MM.1S (cell line): ENCODE measurements around the gene VAC14.
"Not testable (repeated sequence)": the region's sequence is repeated elsewhere in the genome, so short reads cannot be mapped to it uniquely, and the experiment has no call there.

Experiments
- DNase-seq: peaks from one replicate; pipeline ENCODE4 v3.0.0-alpha.2; 2015
- H2AFZ ChIP-seq: fragments of 300-600 bp; sonication (generic); 2 replicates; pipeline ENCODE4 v1.6.0; 2016; ENCODE audit warnings: antibody characterized with exemption, low read length
- H3F3A ChIP-seq: fragments of 300-600 bp; sonication (generic); 2 replicates; pipeline ENCODE4 v1.6.1; 2016; ENCODE audit warnings: mild to moderate bottlenecking, antibody characterized with exemption, low read length, moderate library complexity, mixed read lengths; ENCODE audit not compliant: insufficient read depth
- H3K27ac ChIP-seq: fragments of 300-600 bp; sonication (generic); 2 replicates; pipeline ENCODE4 v1.5.1; 2016; ENCODE audit warnings: mild to moderate bottlenecking, low read length
- H3K27me3 ChIP-seq: fragments of 300-600 bp; sonication (generic); replicated peaks from 2 replicates; pipeline ENCODE4 v1.6.0; 2016; ENCODE audit warnings: low read length; ENCODE audit not compliant: insufficient read depth
- H3K36me3 ChIP-seq: fragments of 300-600 bp; sonication (generic); replicated peaks from 2 replicates; pipeline ENCODE4 v1.6.1; 2016; ENCODE audit warnings: mild to moderate bottlenecking, low read length, mixed read lengths; ENCODE audit not compliant: insufficient read depth
- H3K4me1 ChIP-seq: fragments of 300-600 bp; sonication (generic); 2 replicates; pipeline ENCODE4 v1.6.1; 2016; ENCODE audit warnings: low read length, mixed read lengths
- H3K4me2 ChIP-seq: fragments of 300-600 bp; sonication (generic); 2 replicates; pipeline ENCODE4 v1.6.0; 2016; ENCODE audit warnings: low read depth, low read length
- H3K4me3 ChIP-seq: fragments of 300-600 bp; sonication (generic); 2 replicates; pipeline ENCODE4 v1.5.1; 2016; ENCODE audit warnings: low read length, mixed read lengths
- H3K79me2 ChIP-seq: fragments of 300-600 bp; sonication (generic); 2 replicates; pipeline ENCODE4 v1.6.1; 2016; ENCODE audit warnings: mixed run types, low read length, mixed read lengths
- H3K9ac ChIP-seq: fragments of 300-600 bp; sonication (generic); 2 replicates; pipeline ENCODE4 v1.6.1; 2016; ENCODE audit warnings: low read length, mixed read lengths
- H3K9me2 ChIP-seq: fragments of 300-600 bp; sonication (generic); replicated peaks from 2 replicates; pipeline ENCODE4 v1.6.1; 2016; ENCODE audit warnings: mild to moderate bottlenecking, low read length, mixed read lengths; ENCODE audit not compliant: insufficient read depth
- H3K9me3 ChIP-seq: fragments of 300-600 bp; sonication (generic); replicated peaks from 2 replicates; pipeline ENCODE4 v1.6.1; 2016; ENCODE audit warnings: mild to moderate bottlenecking, low read length, mixed read lengths; ENCODE audit not compliant: insufficient read depth
- H4K20me1 ChIP-seq: fragments of 300-600 bp; sonication (generic); 2 replicates; pipeline ENCODE4 v1.6.1; 2016; ENCODE audit warnings: mild to moderate bottlenecking, low read length, moderate library complexity, mixed read lengths; ENCODE audit not compliant: insufficient read depth
- EZH2 ChIP-seq: fragments of 300-600 bp; sonication (generic); optimal IDR thresholded peaks from 2 replicates; pipeline ENCODE3; 2017; ENCODE audit warnings: low read depth, mild to moderate bottlenecking, antibody characterized with exemption, low read length, mixed read lengths
- EZH2phosphoT487 ChIP-seq: fragments of 300-600 bp; sonication (generic); IDR thresholded peaks from 2 replicates; pipeline ENCODE4 v1.6.1; 2018; ENCODE audit warnings: antibody characterized with exemption, low read length
- TF ChIP-seq, protein P1 (sequence below): fragments of 300-600 bp; sonication (generic); IDR thresholded peaks from 2 replicates; pipeline ENCODE4 v1.5.1; 2016; ENCODE audit warnings: antibody characterized with exemption, low read length, mixed read lengths

VAC14 gene

DNA sequence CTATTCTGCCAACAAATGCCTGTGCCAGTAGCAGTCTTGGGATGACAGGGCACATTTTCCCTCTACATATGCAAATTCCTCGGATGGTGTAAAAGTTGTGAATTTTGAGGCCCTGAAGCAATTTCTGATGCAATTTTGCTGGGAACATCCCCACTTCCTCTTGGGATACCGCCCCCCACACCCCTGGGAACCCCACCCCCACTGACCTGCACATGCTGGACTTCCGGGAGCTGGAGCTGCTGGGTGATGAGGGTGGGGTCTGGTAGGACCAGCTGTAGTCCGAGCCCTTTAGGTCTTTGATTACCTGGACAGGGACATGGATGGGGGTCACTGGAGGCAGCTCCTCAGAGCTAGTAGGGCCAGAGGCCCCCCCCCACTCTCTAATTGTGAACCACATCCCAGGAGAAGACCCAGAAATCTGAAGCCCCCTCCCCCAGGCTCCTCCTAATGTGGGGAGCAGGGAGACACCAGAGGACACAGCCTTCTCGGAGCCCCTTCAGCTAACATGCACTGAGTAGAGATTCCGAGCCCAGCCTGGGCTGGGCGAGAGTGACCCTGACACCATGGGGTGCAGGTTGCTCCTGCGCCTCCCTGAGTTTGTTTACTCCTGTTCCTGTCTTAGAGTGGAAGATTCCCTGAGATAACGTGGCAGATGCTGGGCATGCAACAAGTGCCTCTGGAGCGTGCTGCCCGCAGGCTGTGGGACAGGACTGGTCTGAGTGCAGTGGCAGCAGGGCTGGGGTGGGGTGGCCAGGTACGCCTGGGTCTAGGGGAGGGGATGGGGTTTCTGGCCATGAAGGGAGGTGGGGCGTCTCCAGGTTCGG lies 124.1 kb downstream of the VAC14 start:
- H3K79me2 ChIP-seq = no peaks in the 10 kb centered on the region
- no peaks in the 10 kb centered on the region for H3F3A ChIP-seq
- no peak overlapping the region for H3K4me2 ChIP-seq
- H3K4me1 ChIP-seq = no peaks in the 10 kb centered on the region
- H3K27me3 ChIP-seq = no peaks in the 10 kb centered on the region
- H2AFZ ChIP-seq = no peak overlapping the region
- no peak overlapping the region for H3K4me3 ChIP-seq
- H3K9me2 ChIP-seq = no peaks in the 10 kb centered on the region
- no peaks in the 10 kb centered on the region for H3K9me3 ChIP-seq
- DNase-seq = no peak
- no peaks in the 10 kb centered on the region for H3K36me3 ChIP-seq
- no peaks in the 10 kb centered on the region for H4K20me1 ChIP-seq
- no peak overlapping the region for H3K27ac ChIP-seq
- no peak for TF ChIP-seq EZH2
- TF ChIP-seq EZH2phosphoT487 = no peak
- TF ChIP-seq, protein P1, sequence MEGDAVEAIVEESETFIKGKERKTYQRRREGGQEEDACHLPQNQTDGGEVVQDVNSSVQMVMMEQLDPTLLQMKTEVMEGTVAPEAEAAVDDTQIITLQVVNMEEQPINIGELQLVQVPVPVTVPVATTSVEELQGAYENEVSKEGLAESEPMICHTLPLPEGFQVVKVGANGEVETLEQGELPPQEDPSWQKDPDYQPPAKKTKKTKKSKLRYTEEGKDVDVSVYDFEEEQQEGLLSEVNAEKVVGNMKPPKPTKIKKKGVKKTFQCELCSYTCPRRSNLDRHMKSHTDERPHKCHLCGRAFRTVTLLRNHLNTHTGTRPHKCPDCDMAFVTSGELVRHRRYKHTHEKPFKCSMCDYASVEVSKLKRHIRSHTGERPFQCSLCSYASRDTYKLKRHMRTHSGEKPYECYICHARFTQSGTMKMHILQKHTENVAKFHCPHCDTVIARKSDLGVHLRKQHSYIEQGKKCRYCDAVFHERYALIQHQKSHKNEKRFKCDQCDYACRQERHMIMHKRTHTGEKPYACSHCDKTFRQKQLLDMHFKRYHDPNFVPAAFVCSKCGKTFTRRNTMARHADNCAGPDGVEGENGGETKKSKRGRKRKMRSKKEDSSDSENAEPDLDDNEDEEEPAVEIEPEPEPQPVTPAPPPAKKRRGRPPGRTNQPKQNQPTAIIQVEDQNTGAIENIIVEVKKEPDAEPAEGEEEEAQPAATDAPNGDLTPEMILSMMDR = no peak
- H3K9ac ChIP-seq = no peak overlapping the region

DNA sequence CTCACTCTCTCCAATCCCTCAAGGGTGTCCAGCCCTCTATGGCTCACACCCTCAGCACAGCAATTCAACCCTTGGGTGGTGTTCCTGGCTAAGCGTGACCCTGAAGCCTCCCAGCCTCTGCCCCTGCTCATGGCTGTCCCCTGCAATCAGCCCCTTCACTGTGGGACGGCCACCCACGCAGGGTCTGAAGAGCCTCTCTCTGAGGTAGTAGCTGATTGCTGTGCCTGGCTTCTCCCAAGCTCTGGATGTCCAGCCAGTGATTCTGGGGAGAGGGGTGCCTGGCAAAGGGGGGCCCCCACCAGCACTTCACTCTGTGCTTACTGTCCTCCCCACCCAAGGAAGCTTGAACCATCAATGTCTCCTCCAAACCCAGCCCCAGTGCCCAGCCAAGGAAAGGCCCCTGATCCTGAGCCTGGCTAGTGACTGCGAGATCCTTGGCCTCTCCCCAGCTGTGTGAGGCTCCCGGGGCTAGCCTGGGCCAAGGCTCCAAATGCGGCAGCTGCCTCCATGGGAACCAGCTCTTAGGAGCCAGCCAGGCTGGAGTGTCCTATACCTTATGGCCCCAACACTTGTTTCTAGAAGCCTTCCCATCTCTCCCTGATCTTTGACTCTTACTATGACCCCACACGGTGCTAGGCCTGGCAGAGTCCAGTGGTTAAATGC lies 125.0 kb downstream of the VAC14 start:
- no peak overlapping the region for H3K4me2 ChIP-seq
- H3K9me2 ChIP-seq = no peaks in the 10 kb centered on the region
- no peak for DNase-seq
- no peak overlapping the region for H2AFZ ChIP-seq
- H3F3A ChIP-seq = no peaks in the 10 kb centered on the region
- no peak overlapping the region for H3K9ac ChIP-seq
- no peaks in the 10 kb centered on the region for H3K4me1 ChIP-seq
- H3K79me2 ChIP-seq = no peaks in the 10 kb centered on the region
- no peak overlapping the region for H3K27ac ChIP-seq
- H3K27me3 ChIP-seq = no peaks in the 10 kb centered on the region
- H4K20me1 ChIP-seq = no peaks in the 10 kb centered on the region
- TF ChIP-seq EZH2 = no peak
- no peak for TF ChIP-seq EZH2phosphoT487
- TF ChIP-seq, protein P1 = no peak
- H3K4me3 ChIP-seq = no peak overlapping the region
- H3K9me3 ChIP-seq = no peaks in the 10 kb centered on the region
- no peaks in the 10 kb centered on the region for H3K36me3 ChIP-seq

DNA sequence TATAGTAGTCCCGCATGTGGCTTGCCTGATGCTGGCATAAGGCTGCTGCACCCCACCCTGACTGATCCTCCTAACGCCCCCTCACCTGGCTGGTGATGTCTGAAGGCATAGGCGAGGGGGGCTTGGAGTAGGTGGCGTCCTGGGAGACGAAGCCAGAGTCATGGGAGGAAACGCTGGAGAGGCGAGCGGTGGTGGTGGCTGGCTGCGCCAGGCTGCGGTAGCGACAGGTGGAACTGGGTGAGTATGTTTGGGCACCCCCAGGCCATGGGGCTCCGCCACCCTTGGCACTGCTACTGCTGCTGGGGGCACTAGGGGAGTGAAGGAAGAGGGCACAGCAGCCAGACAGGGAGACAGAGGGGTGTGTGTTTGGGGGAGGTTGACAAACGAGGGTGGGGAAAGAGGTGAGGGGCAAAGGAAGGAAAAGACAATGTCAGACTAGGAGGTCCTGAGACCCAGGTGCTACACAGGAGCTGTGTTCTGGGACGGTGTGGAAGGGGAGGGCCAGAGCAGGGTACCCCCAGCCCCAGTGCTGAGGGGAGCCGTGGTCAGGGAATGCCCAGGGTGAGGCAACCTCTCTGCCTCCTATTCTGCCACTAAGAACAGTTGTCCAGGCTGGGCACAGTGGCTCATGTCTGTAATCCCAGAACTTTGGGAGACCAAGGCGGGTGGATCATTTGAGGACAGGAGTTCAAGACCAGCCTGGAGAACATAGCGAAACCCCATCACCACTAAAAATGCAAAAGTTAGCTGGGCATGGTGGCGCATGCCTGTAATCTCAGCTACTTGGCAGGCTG lies 126.5 kb downstream of the VAC14 start:
- Histone ChIP-seq H3K36me3 (no peaks in the 10 kb centered on the region), H3K4me1 (no peaks in the 10 kb centered on the region), H3K9me2 (no peaks in the 10 kb centered on the region), H4K20me1 (no peaks in the 10 kb centered on the region), H3K4me3 (no peak overlapping the region), H3F3A (no peaks in the 10 kb centered on the region), H3K9me3 (no peaks in the 10 kb centered on the region), H3K27me3 (no peaks in the 10 kb centered on the region), H3K79me2 (no peaks in the 10 kb centered on the region), H3K4me2 (no peak overlapping the region), H3K9ac (no peak overlapping the region), H2AFZ (no peak overlapping the region), H3K27ac (no peak overlapping the region)
- no peak for TF ChIP-seq EZH2phosphoT487
- TF ChIP-seq, protein P1 = no peak
- TF ChIP-seq EZH2 = no peak
- DNase-seq = no peak

DNA sequence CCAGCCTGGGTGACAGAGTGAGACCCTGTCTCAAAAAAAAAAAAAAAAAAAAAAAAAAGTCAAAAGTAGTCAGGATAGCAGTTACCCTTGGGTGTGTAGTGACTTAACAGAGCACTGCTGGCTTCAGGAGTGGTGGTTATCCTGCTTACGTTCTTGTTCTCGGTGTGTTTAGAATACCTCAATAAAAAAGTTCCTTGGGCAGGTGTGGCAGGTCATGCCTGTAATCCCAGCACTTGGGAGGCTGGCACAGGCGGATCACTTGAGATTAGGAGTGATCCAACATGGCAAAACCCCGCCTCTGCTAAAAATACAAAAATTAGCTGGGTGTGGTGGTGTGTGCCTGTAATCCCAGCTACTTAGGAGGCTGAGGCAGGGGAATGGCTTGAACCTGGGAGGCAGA lies 130.0 kb downstream of the VAC14 start:
- not testable (repeated sequence) for H3K9ac ChIP-seq, H3F3A ChIP-seq, H2AFZ ChIP-seq, H3K27ac ChIP-seq, H3K4me1 ChIP-seq, H3K9me3 ChIP-seq, H3K36me3 ChIP-seq, H3K27me3 ChIP-seq, H3K9me2 ChIP-seq, DNase-seq, H4K20me1 ChIP-seq, H3K79me2 ChIP-seq, H3K4me3 ChIP-seq, H3K4me2 ChIP-seq
